Uterus (tissue), 4 donors: Measurements from ENCODE around the gene PKNOX2. TPM values are rescaled to one million over a fixed set of nuclear protein-coding genes. Genes with fewer than 3 reads are reported as not detected.
A peak's percentile ranks its signal among the peaks of the same experiment; 100 is the strongest.

Experiments used
- DNase-seq, 2 donors: peaks; one replicate each; pipeline ENCODE4 v3.0.0-alpha.2; 2019 to 2020
- H3K27ac ChIP-seq, 2 donors: fragments of 200-600 bp; sonication (generic); 1 replicate in 1 of 2; 2 replicates in 1 of 2; pipeline ENCODE4 v1.5.1; 2016 to 2018
- H3K27me3 ChIP-seq, 2 donors: fragments of 200-600 bp; sonication (generic); one replicate each; pipeline ENCODE4 v1.5.1; 2018 to 2019; ENCODE audit warnings: control low read depth in 1 of 2
- H3K36me3 ChIP-seq, 2 donors: fragments of 200-600 bp; sonication (generic); one replicate each; pipeline ENCODE4 v1.5.1; 2019; ENCODE audit warnings: control low read depth in 1 of 2
- H3K4me1 ChIP-seq, 2 donors: fragments of 200-600 bp; sonication (generic); one replicate each; pipeline ENCODE4 v1.5.1; 2018 to 2019; ENCODE audit warnings: control low read depth in 1 of 2
- H3K4me3 ChIP-seq, 2 donors: fragments of 200-600 bp; sonication (generic); 1 replicate in 1 of 2; 2 replicates in 1 of 2; pipeline ENCODE4 v1.5.1; 2018 to 2019; ENCODE audit warnings: mild to moderate bottlenecking in 1 of 2
- H3K9me3 ChIP-seq, 2 donors: fragments of 200-600 bp; sonication (generic); one replicate each; pipeline ENCODE4 v1.5.1; 2019; ENCODE audit warnings: control low read depth in 1 of 2
- CTCF ChIP-seq, 4 experiments: fragments of 200-600 bp in 2 of 4; fragments of 450-650 bp in 2 of 4; sonication (generic) in 2 of 4; IDR thresholded peaks; one replicate each; pipeline ENCODE4 v1.5.1; 2016 to 2019; ENCODE audit warnings: antibody characterized with exemption in 4 of 4, mild to moderate bottlenecking in 2 of 4, moderate library complexity in 1 of 4
- POLR2A ChIP-seq, 2 donors: fragments of 450-650 bp; IDR thresholded peaks; one replicate each; pipeline ENCODE4 v1.6.1; 2016; ENCODE audit warnings: antibody characterized with exemption in 2 of 2, mild to moderate bottlenecking in 1 of 2, moderate library complexity in 1 of 2
- intact Hi-C: fragments of 100-400 bp; cut with DNase I; formaldehyde crosslinking; loops from one replicate; pipeline ENCODE4 v1.15.1; 2023; ENCODE audit warnings: low total_unique reads
- total RNA-seq, 4 donors: library from RNA; depleted of rRNA in 3 of 4; stranded (reverse); fragments of >200 nt in 3 of 4; gene quantifications; one replicate each; pipeline versions ENCODE4 v1.1.0 to v1.2.4, GENCODE V29; 2014 to 2023
- donor health status: DM: yes; HTN: yes; CAD: no.

Gene PKNOX2
- total RNA-seq, 4 donors from 2014 or later, result 0.29 to 22.7 (median 3.3) TPM

- DNase-seq, result peak in 1 of 2 donors; percentile 42
- no peaks in the 10 kb centered on the region for H3K4me1 ChIP-seq
- no peaks in the 10 kb centered on the region for H3K36me3 ChIP-seq
- H3K4me3 ChIP-seq, result peak overlapping the region; percentile 55 to 83
- intact Hi-C loops, result loop anchor here (5.0 kb wide), 1 partner anchor 181 kb away; no protein-coding TSS in a partner anchor
- H3K27ac ChIP-seq, result peak overlapping the region; percentile 79 to 91
- no peaks in the 10 kb centered on the region for H3K27me3 ChIP-seq
- TF ChIP-seq POLR2A (IDR thresholded peaks at IDR 0.05) (no peak), CTCF (IDR thresholded peaks at IDR 0.05) (no peak)
- H3K9me3 ChIP-seq, result no peaks in the 10 kb centered on the region
Observed at GRCh38 chr11:125165843-125166763, 1.6 kb downstream of the PKNOX2 start.

GRCh38 chr11:125166764-125167291 lies 2.3 kb downstream of the PKNOX2 start:
- Histone ChIP-seq H3K4me1 (no peaks in the 10 kb centered on the region), H3K27ac (peak overlapping the region; percentile 79 to 91), H3K4me3 (peak overlapping the region; percentile 55 to 83), H3K27me3 (no peaks in the 10 kb centered on the region), H3K9me3 (no peaks in the 10 kb centered on the region), H3K36me3 (no peaks in the 10 kb centered on the region)
- DNase-seq, result no peak
- intact Hi-C loops, result loop anchor here (5.0 kb wide), 1 partner anchor 180 kb away; no protein-coding TSS in a partner anchor
- no peak for TF ChIP-seq CTCF (IDR thresholded peaks at IDR 0.05)
- no peak for TF ChIP-seq POLR2A (IDR thresholded peaks at IDR 0.05)

GRCh38 chr11:125167292-125167953 lies 2.9 kb downstream of the PKNOX2 start:
- H3K4me1 ChIP-seq, result no peaks in the 10 kb centered on the region
- no peaks in the 10 kb centered on the region for H3K36me3 ChIP-seq
- peak overlapping the region; percentile 55 to 83 for H3K4me3 ChIP-seq
- H3K9me3 ChIP-seq, result no peaks in the 10 kb centered on the region
- peak in 1 of 2 donors; percentile 65 for DNase-seq
- TF ChIP-seq CTCF (IDR thresholded peaks at IDR 0.05), result no peak
- peak in 1 of 2 donors; percentile 34 for TF ChIP-seq POLR2A (IDR thresholded peaks at IDR 0.05)
- intact Hi-C loops, result loop anchor here (5.0 kb wide), 1 partner anchor 180 kb away; no protein-coding TSS in a partner anchor
- no peaks in the 10 kb centered on the region for H3K27me3 ChIP-seq
- H3K27ac ChIP-seq, result peak overlapping the region; percentile 79 to 91

GRCh38 chr11:125167954-125168835 lies 3.6 kb downstream of the PKNOX2 start:
- Histone ChIP-seq H3K4me3 (no peak overlapping the region), H3K36me3 (no peaks in the 10 kb centered on the region), H3K9me3 (no peaks in the 10 kb centered on the region), H3K27me3 (no peaks in the 10 kb centered on the region), H3K27ac (peak overlapping the region; percentile 79 to 91), H3K4me1 (no peaks in the 10 kb centered on the region)
- no peak for DNase-seq
- intact Hi-C loops, result loop anchor here (5.0 kb wide), 1 partner anchor 179 kb away; no protein-coding TSS in a partner anchor
- TF ChIP-seq POLR2A (IDR thresholded peaks at IDR 0.05) (no peak), CTCF (IDR thresholded peaks at IDR 0.05) (no peak)
